B cell (primary cell): Measurements from ENCODE around the gene ZNF273.
"Not testable (repeated sequence)": the region's sequence is repeated elsewhere in the genome, so short reads cannot be mapped to it uniquely, and the experiment has no call there.

Experiments
- CTCF ChIP-seq: fragments of 200-600 bp; IDR thresholded peaks from one replicate; pipeline ENCODE4 v1.8.0; 2022; ENCODE audit warnings: antibody characterized with exemption, mild to moderate bottlenecking
- EZH2 ChIP-seq: IDR thresholded peaks from 2 replicates; pipeline ENCODE4 v1.6.1; 2012; ENCODE audit warnings: borderline replicate concordance, low read depth, mild to moderate bottlenecking, moderate library complexity, low read length; ENCODE audit not compliant: insufficient read depth, poor library complexity, severe bottlenecking

DNA sequence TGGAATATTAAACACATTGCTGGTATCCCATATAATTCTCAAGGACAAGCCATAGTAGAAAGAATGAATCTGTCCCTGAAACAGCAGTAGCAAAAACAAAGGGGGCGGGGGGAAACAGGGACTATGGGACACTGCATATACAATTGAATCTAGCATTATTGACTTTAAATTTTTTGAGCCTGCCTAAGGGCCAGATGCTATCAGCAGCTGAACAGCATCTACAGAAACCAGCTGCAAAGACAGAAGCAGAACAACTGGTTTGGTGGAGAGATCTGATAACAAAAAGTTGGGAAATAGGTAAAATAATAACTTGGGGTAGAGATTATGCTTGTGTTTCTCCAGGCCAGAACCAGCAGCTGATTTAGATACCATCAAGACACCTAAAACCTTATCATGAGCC is 45.7 kb downstream of the ZNF273 start:
- not testable (repeated sequence) for TF ChIP-seq CTCF, EZH2
